Activated CD8-positive, alpha-beta memory T cell treated with anti-CD3 and anti-CD28 coated beads, Interleukin-2, amount 50 U/mL, for 24 hours (primary cell): ENCODE measurements around the gene SERPINA5.
"Not testable (repeated sequence)": the region's sequence is repeated elsewhere in the genome, so short reads cannot be mapped to it uniquely, and the experiment has no call there.

ENCODE experiments used
- DNase-seq: peaks from one replicate; pipeline ENCODE4 v3.0.0-alpha.2; 2020; ENCODE audit errors: extremely low read depth

SERPINA5 gene

DNA sequence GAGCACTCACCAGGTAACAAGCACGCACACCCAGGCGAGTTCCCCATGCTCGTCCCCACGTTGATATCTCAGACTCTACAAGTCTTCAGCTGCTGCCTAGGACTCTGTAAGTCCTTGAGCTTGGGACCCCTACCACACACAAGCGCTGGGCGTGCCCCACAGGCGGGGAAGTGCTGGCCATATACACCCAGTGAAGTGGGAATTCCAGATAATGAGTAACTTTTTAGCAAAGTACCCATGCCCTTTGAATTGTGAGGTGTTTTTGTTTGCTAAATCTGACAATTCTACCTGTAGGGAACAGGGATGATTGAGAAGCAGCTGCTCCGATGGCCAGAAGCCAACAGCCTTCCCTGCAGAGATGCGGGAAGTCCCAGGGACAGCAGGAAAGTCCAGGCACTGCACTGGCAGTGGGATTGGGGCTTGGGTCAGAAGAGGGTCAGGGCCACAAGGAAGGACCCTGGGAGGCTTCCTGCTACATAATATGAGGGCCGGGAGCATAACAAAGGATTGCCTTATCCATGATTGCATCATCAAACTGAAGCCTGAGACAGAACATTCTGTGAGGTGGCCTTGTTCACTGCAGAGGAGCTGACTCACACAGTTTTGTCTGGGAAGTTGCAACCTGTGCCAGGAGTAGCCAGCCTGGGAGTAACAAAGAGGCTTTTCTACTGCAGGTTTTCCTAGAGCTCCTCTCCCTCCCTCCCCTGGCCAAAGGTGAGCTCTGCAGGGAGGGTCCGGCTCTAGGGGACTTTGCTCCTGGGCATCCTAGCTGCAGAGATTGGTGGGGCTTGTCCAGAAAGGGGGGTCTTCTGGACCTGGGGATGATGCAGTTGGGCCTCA lies 17.8 kb downstream of the SERPINA5 start:
- DNase-seq = no peak

GRCh38 chr14:94599656-94600004 lies 18.4 kb downstream of the SERPINA5 start:
- no peak for DNase-seq

GRCh38 chr14:94600148-94600545 lies 18.9 kb downstream of the SERPINA5 start:
- DNase-seq = no peak

- DNase-seq = no peak
Measured at GRCh38 chr14:94601884-94602391, 20.7 kb downstream of the SERPINA5 start.

- DNase-seq = no peak
Measured at GRCh38 chr14:94602722-94603121, 21.5 kb downstream of the SERPINA5 start.

DNA sequence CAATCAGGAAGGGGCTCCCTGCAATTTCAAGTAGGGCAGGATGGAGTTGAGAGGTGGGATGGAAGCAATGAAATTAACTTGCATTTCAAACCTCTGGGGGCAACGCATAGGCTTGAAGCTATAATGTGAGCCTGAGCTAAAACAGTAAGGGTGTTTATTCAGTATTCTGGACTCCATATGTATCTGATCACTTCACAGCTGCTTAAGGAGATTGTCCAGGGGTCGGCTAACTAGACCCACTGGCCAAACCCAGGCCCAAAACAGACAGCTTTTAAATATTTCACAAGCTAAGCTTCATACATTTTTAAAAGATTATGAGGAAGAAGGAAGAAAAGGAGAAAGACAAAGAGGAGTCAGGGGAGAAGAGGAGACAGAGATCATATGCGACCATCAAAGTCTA lies 24.1 kb downstream of the SERPINA5 start:
- DNase-seq = no peak

GRCh38 chr14:94608966-94609365 lies 27.7 kb downstream of the SERPINA5 start:
- not testable (repeated sequence) for DNase-seq

GRCh38 chr14:94611179-94611578 lies 30.0 kb downstream of the SERPINA5 start:
- no peak for DNase-seq

DNA sequence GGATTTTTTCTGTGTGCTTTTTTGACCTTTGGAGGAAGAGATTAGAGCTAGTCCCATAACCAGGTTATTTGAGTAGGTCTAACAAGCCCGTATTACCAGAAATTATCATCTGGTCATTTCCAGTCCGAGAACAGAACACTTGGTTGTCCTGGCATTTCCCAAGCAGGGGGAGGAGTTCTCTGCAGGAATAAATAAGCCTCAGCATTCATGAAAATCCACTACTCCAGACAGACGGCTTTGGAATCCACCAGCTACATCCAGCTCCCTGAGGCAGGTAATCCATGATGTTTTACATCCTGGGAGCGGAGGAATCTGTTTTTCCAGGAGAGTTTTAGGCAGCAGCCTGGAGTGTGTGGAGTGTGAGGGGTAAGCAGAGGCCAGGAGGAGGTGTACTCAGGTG lies 30.9 kb downstream of the SERPINA5 start, which contains the start of gene SERPINA3:
TSS of gene SERPINA3 (plus strand) at position 218 of the 400 bp plus-strand sequence. CDS start 2,051 bp downstream, outside the sequence.
- no peak for DNase-seq

GRCh38 chr14:94612580-94613554 lies 31.6 kb downstream of the SERPINA5 start:
- no peak for DNase-seq

DNA sequence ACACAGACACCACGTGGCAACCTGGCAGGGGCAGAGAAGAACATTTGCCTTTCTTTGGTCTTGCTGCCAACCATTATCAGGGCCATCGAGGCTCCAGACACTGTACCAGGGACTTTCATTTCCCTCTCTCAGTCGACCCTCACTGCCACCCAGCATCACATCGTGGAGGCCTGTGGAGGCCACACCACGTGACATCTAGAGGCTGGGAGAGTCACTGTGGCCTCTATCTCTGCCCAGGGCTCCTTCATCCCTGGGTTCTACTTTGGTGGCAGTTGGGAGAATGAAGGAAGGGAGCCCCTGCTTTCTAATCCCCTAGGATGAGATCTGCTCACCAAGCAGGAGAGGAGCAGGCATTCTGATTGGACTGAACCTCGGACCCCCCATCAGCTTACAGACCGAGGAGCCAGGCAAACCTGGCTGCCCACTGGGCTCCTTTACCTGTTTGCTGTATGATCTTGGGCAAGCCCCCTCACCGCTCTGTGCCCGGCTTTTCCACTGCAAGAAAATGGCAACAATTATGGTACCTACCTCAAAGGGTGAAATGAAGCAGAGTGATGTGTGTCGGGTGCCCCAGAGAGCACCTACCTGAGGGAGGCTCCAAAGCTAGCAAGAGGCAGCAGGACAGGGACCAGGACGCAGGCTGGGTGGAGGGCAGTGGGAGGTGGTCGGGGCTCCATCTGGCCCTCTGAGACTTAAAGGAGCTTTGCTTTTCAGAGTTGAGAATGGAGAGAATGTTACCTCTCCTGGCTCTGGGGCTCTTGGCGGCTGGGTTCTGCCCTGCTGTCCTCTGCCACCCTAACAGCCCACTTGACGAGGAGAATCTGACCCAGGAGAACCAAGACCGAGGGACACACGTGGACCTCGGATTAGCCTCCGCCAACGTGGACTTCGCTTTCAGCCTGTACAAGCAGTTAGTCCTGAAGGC lies 32.8 kb downstream of the SERPINA5 start:
- no peak for DNase-seq

- no peak for DNase-seq
Measured at GRCh38 chr14:94614802-94615201, 33.6 kb downstream of the SERPINA5 start.

GRCh38 chr14:94615254-94615653 lies 34.0 kb downstream of the SERPINA5 start:
- no peak for DNase-seq

- DNase-seq = no peak
Measured at GRCh38 chr14:94615823-94616570, 34.8 kb downstream of the SERPINA5 start.

- DNase-seq = no peak
Measured at GRCh38 chr14:94617366-94617941, 36.2 kb downstream of the SERPINA5 start.

GRCh38 chr14:94617988-94618822 lies 37.0 kb downstream of the SERPINA5 start:
- no peak for DNase-seq

DNA sequence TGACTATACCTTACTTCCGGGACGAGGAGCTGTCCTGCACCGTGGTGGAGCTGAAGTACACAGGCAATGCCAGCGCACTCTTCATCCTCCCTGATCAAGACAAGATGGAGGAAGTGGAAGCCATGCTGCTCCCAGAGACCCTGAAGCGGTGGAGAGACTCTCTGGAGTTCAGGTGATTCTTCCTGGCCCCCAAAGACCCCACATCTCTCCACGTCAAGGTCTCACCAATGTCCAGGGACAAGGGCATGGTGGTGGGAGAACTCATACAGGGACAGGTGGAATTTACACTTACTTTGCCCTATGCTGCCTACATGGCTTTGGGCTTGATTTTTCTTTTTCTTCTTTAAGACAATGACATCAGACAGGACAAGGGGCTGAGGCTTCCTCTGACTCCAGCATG lies 38.1 kb downstream of the SERPINA5 start:
- no peak for DNase-seq

DNA sequence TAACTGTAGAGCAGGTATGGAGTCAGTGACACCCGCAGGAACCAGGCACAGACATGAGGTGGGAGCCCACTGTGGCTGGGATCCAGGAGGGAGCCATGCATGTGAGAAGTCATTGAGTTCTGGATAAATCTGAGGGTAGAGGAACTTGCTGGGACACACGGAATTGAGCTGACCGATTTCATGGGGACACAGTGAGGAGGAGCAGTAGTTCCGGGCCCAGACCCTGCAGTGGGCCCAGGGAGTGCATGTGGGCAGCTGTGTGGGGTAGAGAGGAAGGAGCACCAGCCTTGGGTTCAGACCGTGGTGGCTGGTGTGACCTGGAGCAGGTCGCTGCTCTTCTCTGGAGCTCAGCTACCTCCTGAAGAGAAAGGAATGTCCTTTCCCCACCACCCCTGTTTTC lies 39.4 kb downstream of the SERPINA5 start:
- DNase-seq = no peak
